ENCODE data around the gene BAZ1A. TPM values are rescaled to one million over a fixed set of nuclear protein-coding genes. Genes with fewer than 3 reads are reported as not detected.
A peak's percentile ranks its signal among the peaks of the same experiment; 100 is the strongest.
"Not testable (repeated sequence)": the region's sequence is repeated elsewhere in the genome, so short reads cannot be mapped to it uniquely, and the experiment has no call there.

BAZ1A gene
- total RNA-seq, 1 donor from 2014 or later, result 42.5 TPM

DNA sequence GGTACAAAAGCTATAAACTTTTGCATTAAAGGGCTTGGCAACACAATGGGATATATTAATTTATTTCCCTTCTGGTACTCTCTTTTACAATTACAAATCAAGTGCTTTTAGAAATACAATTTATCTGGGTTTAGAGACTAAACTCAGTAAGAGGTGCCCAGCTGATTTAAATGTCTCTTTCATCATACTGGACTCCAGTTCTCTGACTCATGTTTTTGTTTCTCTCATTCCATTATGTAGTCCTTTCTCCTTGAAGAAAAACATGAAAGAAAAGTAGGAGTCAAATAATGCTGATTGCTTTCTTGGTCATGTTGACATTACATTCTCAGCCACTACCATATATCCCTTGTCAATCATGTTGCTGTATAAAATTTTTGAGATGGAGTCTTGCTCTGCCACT lies 124.5 kb downstream of the BAZ1A start:
- Mint-ChIP-seq H3K36me3 (peaks cover 14% of the 10 kb centered on the region), H3K4me1 (peaks cover 4% of the 10 kb centered on the region), H3K4me3 (no peak overlapping the region), H3K9me3 (no peaks in the 10 kb centered on the region), H3K27me3 (ENCODE audit: low read depth) (no peaks in the 10 kb centered on the region), H3K27ac (no peak overlapping the region)
- TF ChIP-seq, protein P1, sequence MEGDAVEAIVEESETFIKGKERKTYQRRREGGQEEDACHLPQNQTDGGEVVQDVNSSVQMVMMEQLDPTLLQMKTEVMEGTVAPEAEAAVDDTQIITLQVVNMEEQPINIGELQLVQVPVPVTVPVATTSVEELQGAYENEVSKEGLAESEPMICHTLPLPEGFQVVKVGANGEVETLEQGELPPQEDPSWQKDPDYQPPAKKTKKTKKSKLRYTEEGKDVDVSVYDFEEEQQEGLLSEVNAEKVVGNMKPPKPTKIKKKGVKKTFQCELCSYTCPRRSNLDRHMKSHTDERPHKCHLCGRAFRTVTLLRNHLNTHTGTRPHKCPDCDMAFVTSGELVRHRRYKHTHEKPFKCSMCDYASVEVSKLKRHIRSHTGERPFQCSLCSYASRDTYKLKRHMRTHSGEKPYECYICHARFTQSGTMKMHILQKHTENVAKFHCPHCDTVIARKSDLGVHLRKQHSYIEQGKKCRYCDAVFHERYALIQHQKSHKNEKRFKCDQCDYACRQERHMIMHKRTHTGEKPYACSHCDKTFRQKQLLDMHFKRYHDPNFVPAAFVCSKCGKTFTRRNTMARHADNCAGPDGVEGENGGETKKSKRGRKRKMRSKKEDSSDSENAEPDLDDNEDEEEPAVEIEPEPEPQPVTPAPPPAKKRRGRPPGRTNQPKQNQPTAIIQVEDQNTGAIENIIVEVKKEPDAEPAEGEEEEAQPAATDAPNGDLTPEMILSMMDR (IDR thresholded peaks at IDR 0.05; ENCODE audit: unreplicated experiment), result no peak
- no peak for DNase-seq (ENCODE audit: low spot score in 2 of 2, unreplicated experiment in 2 of 2)

DNA sequence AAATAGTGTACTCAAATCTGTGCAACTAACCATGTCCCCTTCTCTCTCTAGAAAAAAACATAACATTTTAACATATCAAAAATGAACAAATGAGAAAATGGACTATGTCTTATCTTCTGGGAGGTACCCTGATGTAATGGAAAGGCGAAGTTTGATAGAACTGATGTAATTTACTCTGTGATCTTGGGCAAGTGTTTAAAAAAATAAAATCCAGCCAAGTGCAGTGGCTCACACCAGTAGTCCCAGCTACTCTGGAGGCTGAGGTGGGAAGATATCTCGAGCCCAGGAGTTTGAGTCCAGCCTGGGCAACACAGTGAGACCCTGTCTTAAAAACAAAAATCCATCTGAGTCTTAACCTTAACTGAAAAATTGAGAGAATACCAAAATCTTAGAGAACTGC lies 124.9 kb downstream of the BAZ1A start:
- Mint-ChIP-seq H3K27me3 (ENCODE audit: low read depth) (no peaks in the 10 kb centered on the region), H3K4me3 (no peak overlapping the region), H3K27ac (peak overlapping the region; percentile 68), H3K4me1 (peaks cover 4% of the 10 kb centered on the region), H3K9me3 (no peaks in the 10 kb centered on the region), H3K36me3 (peaks cover 11% of the 10 kb centered on the region)
- TF ChIP-seq, protein P1 (IDR thresholded peaks at IDR 0.05; ENCODE audit: unreplicated experiment), result no peak
- DNase-seq (ENCODE audit: low spot score in 2 of 2, unreplicated experiment in 2 of 2), result no peak

DNA sequence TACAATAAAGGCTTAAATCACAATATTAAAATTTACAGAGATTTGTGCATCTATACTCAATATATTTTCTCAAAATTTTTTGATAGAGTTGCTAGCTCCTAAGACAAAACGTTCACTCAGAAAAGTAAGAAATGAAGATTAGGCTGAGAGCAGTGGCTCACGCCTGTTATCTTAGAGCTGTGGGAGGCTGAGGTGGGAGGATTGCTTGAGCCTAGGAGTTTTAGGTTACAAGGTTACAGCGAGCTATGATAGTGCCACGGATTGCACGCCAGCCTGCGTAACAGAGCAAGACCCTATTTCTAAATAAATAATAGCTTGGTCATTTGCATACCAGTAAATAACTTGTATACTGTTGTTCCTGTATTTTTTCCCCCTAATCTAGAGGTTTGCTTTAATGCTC lies 125.8 kb downstream of the BAZ1A start:
- Mint-ChIP-seq H3K4me3 (no peak overlapping the region), H3K36me3 (peaks cover 10% of the 10 kb centered on the region), H3K27me3 (ENCODE audit: low read depth) (no peaks in the 10 kb centered on the region), H3K4me1 (peaks cover 5% of the 10 kb centered on the region), H3K9me3 (no peaks in the 10 kb centered on the region), H3K27ac (no peak overlapping the region)
- DNase-seq (ENCODE audit: low spot score in 2 of 2, unreplicated experiment in 2 of 2), result no peak
- TF ChIP-seq, protein P1 (IDR thresholded peaks at IDR 0.05; ENCODE audit: unreplicated experiment), result no peak

DNA sequence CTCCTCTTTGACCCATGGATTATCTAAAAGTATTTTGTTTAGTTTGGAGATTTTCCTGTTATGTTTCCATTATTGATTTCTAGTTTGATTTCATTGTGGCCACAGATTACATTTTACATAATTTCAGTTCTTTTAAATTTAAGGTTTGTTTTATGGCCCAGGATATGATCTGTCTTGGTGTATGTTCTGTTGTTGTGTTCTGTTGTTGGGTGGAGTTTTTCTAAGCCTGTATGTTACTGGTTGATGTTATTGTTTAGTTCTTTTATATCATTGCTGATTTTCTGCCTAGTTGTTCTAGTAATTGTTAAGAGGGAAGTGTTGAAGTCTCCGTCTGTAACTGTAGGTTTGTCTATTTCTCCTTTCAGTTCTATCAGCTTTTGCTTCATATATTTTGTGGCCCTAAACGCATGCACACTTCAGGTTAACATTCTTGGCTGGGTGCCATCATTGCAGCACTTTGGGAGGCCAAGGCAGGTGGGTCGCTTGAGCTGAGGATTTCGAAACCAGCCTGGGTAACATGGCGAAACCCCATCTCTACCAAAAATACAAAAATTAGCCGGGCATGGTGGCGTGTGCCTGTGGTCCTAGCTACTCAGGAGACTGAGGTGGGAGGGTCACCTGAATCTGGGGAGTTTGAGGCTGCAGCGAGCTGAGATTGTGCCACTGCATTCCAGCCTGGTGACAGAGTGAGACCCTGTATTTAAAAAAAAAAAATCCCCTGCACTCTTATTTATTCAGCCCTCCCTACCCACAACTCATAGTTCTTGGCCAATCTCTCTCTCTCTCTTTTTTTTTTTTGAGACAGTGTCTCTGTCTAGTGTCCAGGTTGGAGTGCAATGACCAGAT lies 132.7 kb downstream of the BAZ1A start:
- no peaks in the 10 kb centered on the region for H3K27me3 Mint-ChIP-seq (ENCODE audit: low read depth)
- no peak for DNase-seq (ENCODE audit: low spot score in 2 of 2, unreplicated experiment in 2 of 2)
- peaks cover 19% of the 10 kb centered on the region for H3K9me3 Mint-ChIP-seq
- TF ChIP-seq, protein P1 (IDR thresholded peaks at IDR 0.05; ENCODE audit: unreplicated experiment), result no peak
- H3K4me1 Mint-ChIP-seq, result peaks cover 5% of the 10 kb centered on the region
- no peak overlapping the region for H3K27ac Mint-ChIP-seq
- no peak overlapping the region for H3K4me3 Mint-ChIP-seq
- H3K36me3 Mint-ChIP-seq, result no peaks in the 10 kb centered on the region

GRCh38 chr14:34741840-34742239 lies 133.3 kb downstream of the BAZ1A start:
- no peak overlapping the region for H3K27ac Mint-ChIP-seq
- H3K36me3 Mint-ChIP-seq, result no peaks in the 10 kb centered on the region
- TF ChIP-seq, protein P1 (IDR thresholded peaks at IDR 0.05; ENCODE audit: unreplicated experiment), result no peak
- no peaks in the 10 kb centered on the region for H3K27me3 Mint-ChIP-seq (ENCODE audit: low read depth)
- H3K9me3 Mint-ChIP-seq, result peaks cover 19% of the 10 kb centered on the region
- peaks cover 5% of the 10 kb centered on the region for H3K4me1 Mint-ChIP-seq
- no peak overlapping the region for H3K4me3 Mint-ChIP-seq
- DNase-seq (ENCODE audit: low spot score in 2 of 2, unreplicated experiment in 2 of 2), result no peak

- DNase-seq (ENCODE audit: low spot score in 2 of 2, unreplicated experiment in 2 of 2); H3K4me3 Mint-ChIP-seq; H3K36me3 Mint-ChIP-seq; H3K4me1 Mint-ChIP-seq; H3K27ac Mint-ChIP-seq; H3K27me3 Mint-ChIP-seq (ENCODE audit: low read depth): not testable (repeated sequence)
- H3K9me3 Mint-ChIP-seq, result peaks cover 19% of the 10 kb centered on the region
Observed at GRCh38 chr14:34740139-34740538, 135.0 kb downstream of the BAZ1A start.

DNA sequence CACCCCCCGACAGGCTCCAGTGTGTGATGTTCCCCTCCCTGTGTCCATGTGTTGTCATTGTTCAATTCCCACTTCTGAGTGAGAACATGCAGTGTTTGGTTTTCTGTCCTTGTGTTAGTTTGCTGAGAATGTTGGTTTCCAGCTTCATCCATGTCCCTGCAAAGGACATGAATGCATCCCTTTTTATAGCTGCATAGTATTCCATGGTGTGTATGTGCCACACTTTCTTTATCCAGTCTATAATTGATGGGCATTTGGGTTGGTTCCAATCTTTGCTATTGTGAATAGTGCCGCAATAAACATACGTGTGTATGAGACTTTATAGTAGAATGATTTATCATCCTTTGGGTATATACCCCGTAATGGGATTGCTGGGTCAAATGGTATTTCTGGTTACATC lies 138.1 kb downstream of the BAZ1A start:
- Mint-ChIP-seq H3K4me1 (peaks cover 10% of the 10 kb centered on the region), H3K9me3 (peaks cover 15% of the 10 kb centered on the region)
- not testable (repeated sequence) for H3K36me3 Mint-ChIP-seq; DNase-seq (ENCODE audit: low spot score in 2 of 2, unreplicated experiment in 2 of 2); H3K27ac Mint-ChIP-seq; H3K27me3 Mint-ChIP-seq (ENCODE audit: low read depth); H3K4me3 Mint-ChIP-seq
